A549 (cell line): Measurements from ENCODE around the gene MGAT5B. TPM values are rescaled to one million over a fixed set of nuclear protein-coding genes. Genes with fewer than 3 reads are reported as not detected.

Experiments used
- ATAC-seq, 2 experiments: fragments of 200-7000 bp in 1 of 2; fragments of >200 bp in 1 of 2; cut with Nextera tagmentation in 1 of 2; cut with Tn5 transposase in 1 of 2; 3 replicates each; pipeline versions ENCODE4 v1.8.0 to v1.9.1; 2018 to 2020; ENCODE audit warnings: mild to moderate bottlenecking in 1 of 2, moderate library complexity in 1 of 2
- CTCF ChIA-PET: fragments of 300-600 bp; sonication (Branson Sonifier 250); formaldehyde crosslinking; extraction: SDS; loops from one replicate; lab custom pipeline; 2021; ENCODE audit warnings: antibody characterized with exemption, inconsistent platforms; lab: Yijun Ruan, JAX
- POLR2A ChIA-PET: fragments of 350-600 bp; formaldehyde crosslinking; extraction: SDS; loops from one replicate; lab custom pipeline; 2021; ENCODE audit warnings: antibody characterized with exemption, inconsistent platforms; lab: Yijun Ruan, JAX
- DNase-seq, 2 experiments: peaks; one replicate each; pipeline versions ENCODE4 v3.0.0 to v3.0.0-alpha.2; 2011 to 2016; ENCODE audit warnings: low read depth in 1 of 2, low spot score in 1 of 2
- FAIRE-seq: peaks from 2 replicates; lab custom pipeline; 2011; peaks lifted over from hg19 to GRCh38; lab: Jason Lieb, UNC
- H3K27ac ChIP-seq, 2 experiments: fragments of >200 bp; sonication (Bioruptor Twin); formaldehyde crosslinking; 3 replicates each; pipeline ENCODE4 v1.5.1; 2016 to 2017
- H3K4me1 ChIP-seq: fragments of >200 bp; sonication (Bioruptor Twin); formaldehyde crosslinking; 3 replicates; pipeline ENCODE4 v1.6.1; 2016
- H3K4me2 ChIP-seq: fragments of >200 bp; sonication (Bioruptor Twin); formaldehyde crosslinking; 3 replicates; pipeline ENCODE4 v1.6.1; 2016
- H3K4me3 ChIP-seq: fragments of >200 bp; sonication (Bioruptor Twin); formaldehyde crosslinking; 3 replicates; pipeline ENCODE4 v1.5.1; 2016
- H3K9me3 ChIP-seq: fragments of >200 bp; sonication (Bioruptor Twin); formaldehyde crosslinking; 3 replicates; pipeline ENCODE4 v1.6.1; 2016
- BCL3 ChIP-seq: fragments of >200 bp; sonication (Bioruptor Twin); formaldehyde crosslinking; IDR thresholded peaks from 3 replicates; pipeline ENCODE4 v1.6.1; 2016
- CBX8 ChIP-seq: fragments of 200-600 bp; sonication (generic); IDR thresholded peaks from 2 replicates; pipeline ENCODE4 v1.6.1; 2016
- CHD2 ChIP-seq: fragments of 150-350 bp; IDR thresholded peaks from 2 replicates; pipeline ENCODE4 v1.6.1; 2014; ENCODE audit warnings: low read length; ENCODE audit not compliant: partially characterized antibody
- EHF ChIP-seq: fragments of 250-450 bp; sonication (Bioruptor Pico); IDR thresholded peaks from 2 replicates; pipeline ENCODE4 v1.5.0; 2020; ENCODE audit warnings: mild to moderate bottlenecking
- EP300 ChIP-seq, 2 experiments: fragments of >200 bp; sonication (Bioruptor Twin); formaldehyde crosslinking; IDR thresholded peaks; 2 replicates in 1 of 2; 3 replicates in 1 of 2; pipeline ENCODE4 v1.6.1; 2016 to 2017
- FOSB ChIP-seq: fragments of 250-450 bp; sonication (Bioruptor Pico); IDR thresholded peaks from 2 replicates; pipeline ENCODE4 v1.5.0; 2020; ENCODE audit warnings: mild to moderate bottlenecking, moderate library complexity
- FOSL2 ChIP-seq, 2 experiments: fragments of 450-650 bp in 1 of 2; fragments of >200 bp in 1 of 2; sonication (Bioruptor Twin) in 1 of 2; formaldehyde crosslinking; IDR thresholded peaks; 2 replicates each; pipeline versions ENCODE4 v1.5.0 to v1.6.1; 2016 to 2020; ENCODE audit warnings: mild to moderate bottlenecking in 1 of 2, moderate library complexity in 1 of 2
- FOXS1 ChIP-seq: fragments of 250-450 bp; sonication (Bioruptor Pico); IDR thresholded peaks from 2 replicates; pipeline ENCODE4 v1.5.0; 2020; ENCODE audit warnings: mild to moderate bottlenecking, moderate library complexity
- GATA3 ChIP-seq: IDR thresholded peaks from 2 replicates; pipeline ENCODE4 v1.6.1; 2012; ENCODE audit warnings: borderline replicate concordance
- JUNB ChIP-seq: fragments of >200 bp; sonication (Bioruptor Twin); formaldehyde crosslinking; IDR thresholded peaks from 2 replicates; pipeline ENCODE4 v1.6.1; 2016
- MAX ChIP-seq: IDR thresholded peaks from 2 replicates; pipeline ENCODE4 v1.6.1; 2012
- MAZ ChIP-seq: fragments of 150-350 bp; IDR thresholded peaks from 2 replicates; pipeline ENCODE4 v1.6.1; 2014; ENCODE audit warnings: antibody characterized with exemption, low read depth, low read length, borderline replicate concordance
- MYC ChIP-seq: IDR thresholded peaks from 2 replicates; pipeline ENCODE4 v1.6.1; 2012; ENCODE audit warnings: mild to moderate bottlenecking, inconsistent platforms, low read length, improper control_type of control experiment, borderline replicate concordance
- NPAS2 ChIP-seq: fragments of 250-450 bp; sonication (Bioruptor Pico); IDR thresholded peaks from 2 replicates; pipeline ENCODE4 v1.8.0; 2022; ENCODE audit warnings: mild to moderate bottlenecking, moderate library complexity, borderline replicate concordance
- NR3C1 ChIP-seq: fragments of >200 bp; sonication (Bioruptor Twin); formaldehyde crosslinking; IDR thresholded peaks from 3 replicates; pipeline ENCODE4 v1.6.1; 2017
- POLR2AphosphoS2 ChIP-seq: conservative IDR thresholded peaks from 2 replicates; pipeline ENCODE4 v1.6.1; 2012; ENCODE audit warnings: low read length, improper control_type of control experiment, inconsistent platforms
- SMC3 ChIP-seq: fragments of >200 bp; sonication (Bioruptor Twin); formaldehyde crosslinking; IDR thresholded peaks from 3 replicates; pipeline ENCODE4 v1.6.1; 2018; ENCODE audit warnings: inconsistent platforms
- SREBF2 ChIP-seq: fragments of 450-650 bp; IDR thresholded peaks from 2 replicates; pipeline ENCODE4 v1.6.1; 2014; ENCODE audit warnings: mild to moderate bottlenecking, moderate library complexity
- TFCP2L1 ChIP-seq: fragments of 250-450 bp; sonication (Bioruptor Pico); IDR thresholded peaks from 2 replicates; pipeline ENCODE4 v1.5.0; 2021; ENCODE audit warnings: mild to moderate bottlenecking
- TP53 ChIP-seq: fragments of 250-450 bp; sonication (Bioruptor Pico); IDR thresholded peaks from 2 replicates; pipeline ENCODE4 v1.5.0; 2021; ENCODE audit warnings: mild to moderate bottlenecking, moderate library complexity
- USF2 ChIP-seq: fragments of 450-650 bp; IDR thresholded peaks from 2 replicates; pipeline ENCODE4 v1.6.1; 2014; ENCODE audit warnings: antibody characterized with exemption
- ZC3H11A ChIP-seq: fragments of 450-650 bp; IDR thresholded peaks from 2 replicates; pipeline ENCODE4 v1.6.1; 2014; ENCODE audit warnings: antibody characterized with exemption, mild to moderate bottlenecking
- WGBS: methylation state at CpG from one replicate; pipeline ENCODE4 v1.1.6; 2017; ENCODE audit errors: missing lambda C conversion rate; 5-methylcytosine and 5-hydroxymethylcytosine counted together
- polyA plus RNA-seq, 4 experiments: library from polyadenylated mRNA; depleted of rRNA in 3 of 4; stranded (reverse); fragments of >200 nt; fragmentation: RNase III in 1 of 4; extraction: RNeasy Plus Mini Kit Qiagen cat#74134 plus additional on column Dnase treatment in 1 of 4; gene quantifications; 2 replicates in 3 of 4; 3 replicates in 1 of 4; pipeline ENCODE4 v1.2.3, GENCODE V29; 2011 to 2017
- TF ChIP-seq, protein P1 (sequence below): fragments of 200-600 bp; sonication (generic); IDR thresholded peaks from 2 replicates; pipeline ENCODE4 v1.6.1; 2016; ENCODE audit warnings: antibody characterized with exemption, mild to moderate bottlenecking, moderate library complexity

MGAT5B gene
- polyA plus RNA-seq, 2 of the 4 experiments (the other 2 are of a cell fraction): 7.6 to 22.8 TPM

GRCh38 chr17:76905036-76905435 lies 36.8 kb downstream of the MGAT5B start:
- TF ChIP-seq MAX (no peak), EP300 (IDR thresholded peaks at IDR 0.05) (no peak), EHF (no peak), TP53 (no peak), JUNB (no peak), CHD2 (no peak), USF2 (no peak), NR3C1 (no peak), CBX8 (no peak)
- 93% methylated on average over 8 of the region's 8 CpGs for WGBS
- Histone ChIP-seq H3K4me2 (no peak overlapping the region), H3K4me1 (no peaks in the 10 kb centered on the region), H3K27ac (no peak overlapping the region), H3K9me3 (no peaks in the 10 kb centered on the region), H3K4me3 (no peak overlapping the region)
- ATAC-seq (no peak), FAIRE-seq (no peak), DNase-seq (no peak)
- POLR2A ChIA-PET: no interaction called here
- CTCF ChIA-PET: interaction anchor here (0.7 to 4.9 kb wide), 7 partner anchors 10 to 184 kb away, joined by 3 to 17 read pairs (median 4); partner anchors contain the start of gene MGAT5B

GRCh38 chr17:76905836-76906235 lies 37.6 kb downstream of the MGAT5B start:
- FAIRE-seq (no peak), ATAC-seq (no peak)
- TF ChIP-seq BCL3: no peak
- no peak for TF ChIP-seq SMC3
- TF ChIP-seq, protein P1, sequence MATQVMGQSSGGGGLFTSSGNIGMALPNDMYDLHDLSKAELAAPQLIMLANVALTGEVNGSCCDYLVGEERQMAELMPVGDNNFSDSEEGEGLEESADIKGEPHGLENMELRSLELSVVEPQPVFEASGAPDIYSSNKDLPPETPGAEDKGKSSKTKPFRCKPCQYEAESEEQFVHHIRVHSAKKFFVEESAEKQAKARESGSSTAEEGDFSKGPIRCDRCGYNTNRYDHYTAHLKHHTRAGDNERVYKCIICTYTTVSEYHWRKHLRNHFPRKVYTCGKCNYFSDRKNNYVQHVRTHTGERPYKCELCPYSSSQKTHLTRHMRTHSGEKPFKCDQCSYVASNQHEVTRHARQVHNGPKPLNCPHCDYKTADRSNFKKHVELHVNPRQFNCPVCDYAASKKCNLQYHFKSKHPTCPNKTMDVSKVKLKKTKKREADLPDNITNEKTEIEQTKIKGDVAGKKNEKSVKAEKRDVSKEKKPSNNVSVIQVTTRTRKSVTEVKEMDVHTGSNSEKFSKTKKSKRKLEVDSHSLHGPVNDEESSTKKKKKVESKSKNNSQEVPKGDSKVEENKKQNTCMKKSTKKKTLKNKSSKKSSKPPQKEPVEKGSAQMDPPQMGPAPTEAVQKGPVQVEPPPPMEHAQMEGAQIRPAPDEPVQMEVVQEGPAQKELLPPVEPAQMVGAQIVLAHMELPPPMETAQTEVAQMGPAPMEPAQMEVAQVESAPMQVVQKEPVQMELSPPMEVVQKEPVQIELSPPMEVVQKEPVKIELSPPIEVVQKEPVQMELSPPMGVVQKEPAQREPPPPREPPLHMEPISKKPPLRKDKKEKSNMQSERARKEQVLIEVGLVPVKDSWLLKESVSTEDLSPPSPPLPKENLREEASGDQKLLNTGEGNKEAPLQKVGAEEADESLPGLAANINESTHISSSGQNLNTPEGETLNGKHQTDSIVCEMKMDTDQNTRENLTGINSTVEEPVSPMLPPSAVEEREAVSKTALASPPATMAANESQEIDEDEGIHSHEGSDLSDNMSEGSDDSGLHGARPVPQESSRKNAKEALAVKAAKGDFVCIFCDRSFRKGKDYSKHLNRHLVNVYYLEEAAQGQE: no peak
- TF ChIP-seq TFCP2L1 (CRISPR knock-in tag): no peak
- no peak for TF ChIP-seq ZC3H11A
- TF ChIP-seq MYC: no peak
- no peak for TF ChIP-seq MAZ
- TF ChIP-seq FOSL2 (IDR thresholded peaks at IDR 0.05): no peak
- TF ChIP-seq FOSL2 (CRISPR knock-in tag; IDR thresholded peaks at IDR 0.05): no peak
- TF ChIP-seq FOSB (CRISPR knock-in tag): no peak
- no peak for TF ChIP-seq SREBF2
- no peak for TF ChIP-seq EP300 (IDR thresholded peaks at IDR 0.05)
- no peak for TF ChIP-seq GATA3
- TF ChIP-seq NPAS2 (CRISPR knock-in tag): no peak
- TF ChIP-seq NR3C1: no peak
- no peak for TF ChIP-seq POLR2AphosphoS2
- no peak for TF ChIP-seq FOXS1 (CRISPR knock-in tag)
- TF ChIP-seq, all 56 proteins: peak for 0
- 98% methylated on average over 9 of the region's 17 CpGs for WGBS
- POLR2A ChIA-PET: no interaction called here
- Histone ChIP-seq H3K27ac (no peak overlapping the region), H3K4me2 (no peak overlapping the region), H3K9me3 (no peaks in the 10 kb centered on the region), H3K4me3 (no peak overlapping the region), H3K4me1 (no peaks in the 10 kb centered on the region; the same call in 2 of the 3 replicates)
- DNase-seq: no peak
- CTCF ChIA-PET: interaction anchor here (0.7 to 4.9 kb wide), 6 partner anchors 11 to 183 kb away, joined by 3 to 17 read pairs (median 4); partner anchors contain the start of gene MGAT5B
